HG02852 (cell line): ENCODE measurements around the gene MPHOSPH9.
"Not testable (repeated sequence)": the region's sequence is repeated elsewhere in the genome, so short reads cannot be mapped to it uniquely, and the experiment has no call there.

Source experiments
- ATAC-seq: cut with Tn5 transposase; IDR thresholded peaks from one replicate; pipeline ENCODE4 v1.9.1; 2021; ENCODE audit warnings: mild to moderate bottlenecking, moderate library complexity; ENCODE audit not compliant: unreplicated experiment

MPHOSPH9 gene

GRCh38 chr12:123231931-123232330, 1.0 kb downstream of the MPHOSPH9 start:
- no peak for ATAC-seq

GRCh38 chr12:123229051-123229450, 3.9 kb downstream of the MPHOSPH9 start:
- ATAC-seq, result no peak

- no peak for ATAC-seq
These were observed 5.2 kb downstream of the MPHOSPH9 start for GRCh38 chr12:123227581-123228258.

GRCh38 chr12:123225443-123225842, 7.5 kb downstream of the MPHOSPH9 start:
- ATAC-seq, result no peak

GRCh38 chr12:123223241-123223668, 9.7 kb downstream of the MPHOSPH9 start:
- ATAC-seq, result peak; percentile 81

- ATAC-seq, result not testable (repeated sequence)
These were observed 25.1 kb downstream of the MPHOSPH9 start for GRCh38 chr12:123207815-123208214.

GRCh38 chr12:123206794-123207193, 26.1 kb downstream of the MPHOSPH9 start:
- not testable (repeated sequence) for ATAC-seq

GRCh38 chr12:123200414-123200813, 32.5 kb downstream of the MPHOSPH9 start:
- no peak for ATAC-seq

- no peak for ATAC-seq
These were observed 33.0 kb downstream of the MPHOSPH9 start for GRCh38 chr12:123199936-123200335.

- ATAC-seq, result no peak
These were observed 45.3 kb downstream of the MPHOSPH9 start for GRCh38 chr12:123187637-123188036.

GRCh38 chr12:123180171-123180570, 52.8 kb downstream of the MPHOSPH9 start:
- ATAC-seq, result no peak

GRCh38 chr12:123171967-123172366, 61.0 kb downstream of the MPHOSPH9 start:
- no peak for ATAC-seq

GRCh38 chr12:123167329-123167728, 65.6 kb downstream of the MPHOSPH9 start:
- no peak for ATAC-seq

- ATAC-seq, result no peak
These were observed 67.4 kb downstream of the MPHOSPH9 start for GRCh38 chr12:123165537-123165936.

- no peak for ATAC-seq
These were observed 68.2 kb downstream of the MPHOSPH9 start for GRCh38 chr12:123164710-123165261.

GRCh38 chr12:123164222-123164621, 68.7 kb downstream of the MPHOSPH9 start:
- ATAC-seq, result no peak

GRCh38 chr12:123163227-123163626, 69.7 kb downstream of the MPHOSPH9 start:
- ATAC-seq, result no peak

GRCh38 chr12:123160801-123161487, 72.0 kb downstream of the MPHOSPH9 start:
- no peak for ATAC-seq

- no peak for ATAC-seq
These were observed 79.0 kb downstream of the MPHOSPH9 start for GRCh38 chr12:123153906-123154305.

- no peak for ATAC-seq
These were observed 80.1 kb downstream of the MPHOSPH9 start for GRCh38 chr12:123152833-123153232.

GRCh38 chr12:123151457-123152454, 81.2 kb downstream of the MPHOSPH9 start:
- ATAC-seq, result peak; percentile 21
